ENCODE measurements around the gene RNF112. TPM values are rescaled to one million over a fixed set of nuclear protein-coding genes. Genes with fewer than 3 reads are reported as not detected.

Gene RNF112
- total and polyA plus RNA-seq, 2 of the 8 experiments (the other 6 are each of a cell fraction or from before 2014, with no cell fraction given): 1.1 to 2.2 TPM

GRCh38 chr17:19369107-19369778, 41.8 kb upstream of the RNF112 start (continued):
- no peak for TF ChIP-seq KDM1A (IDR thresholded peaks at IDR 0.05; ENCODE audit: borderline replicate concordance, low read length)

Measured in H1 (cell line).